Uterine smooth muscle cell (primary cell): ENCODE measurements around the gene EXOC3. TPM values are rescaled to one million over a fixed set of nuclear protein-coding genes. Genes with fewer than 3 reads are reported as not detected.

Source experiments
- total RNA-seq: library from RNA; depleted of rRNA; stranded (reverse); fragments of >200 nt; gene quantifications from 2 replicates; pipeline ENCODE4 v1.2.3, GENCODE V29; 2014

EXOC3 gene
- total RNA-seq = 47.7 and 48.8 TPM in 2 replicates

GRCh38 chr5:442335-443238 is at the start of gene EXOC3:
TSS of gene EXOC3 (plus strand) at chr5:443176. CDS start at chr5:446206, 3,030 bp downstream.

Other genes with a start within 250 kb of the EXOC3 start
- 5.4 and 5.5 TPM in 2 replicates for gene CCDC127, start 225.0 kb upstream of the EXOC3 start, total RNA-seq
- 133 and 176 TPM in 2 replicates for gene SDHA, start 224.9 kb upstream of the EXOC3 start, total RNA-seq
- 115 and 119 TPM in 2 replicates for gene PDCD6, start 171.5 kb upstream of the EXOC3 start, total RNA-seq
- gene AHRR, start 121.5 kb upstream of the EXOC3 start, total RNA-seq = 26.7 and 28.0 TPM in 2 replicates
- gene SLC9A3, start 81.3 kb downstream of the EXOC3 start, total RNA-seq = 0.75 and 1.2 TPM in 2 replicates
- gene CEP72, start 169.2 kb downstream of the EXOC3 start, total RNA-seq = 5.6 and 8.4 TPM in 2 replicates